Testis (tissue), 3 donors: ENCODE measurements around the gene RNASEH2B. TPM values are rescaled to one million over a fixed set of nuclear protein-coding genes. Genes with fewer than 3 reads are reported as not detected.

ENCODE experiments used
- DNase-seq: peaks from one replicate; pipeline ENCODE4 v3.0.0-alpha.2; 2019
- H3K27ac ChIP-seq, 2 donors: fragments of 200-600 bp; sonication (generic); one replicate each; pipeline ENCODE4 v1.5.1; 2019
- H3K27me3 ChIP-seq: fragments of 200-600 bp; sonication (generic); one replicate; pipeline ENCODE4 v1.5.1; 2019
- H3K36me3 ChIP-seq: fragments of 200-600 bp; sonication (generic); one replicate; pipeline ENCODE4 v1.5.1; 2017; ENCODE audit warnings: low read depth; ENCODE audit errors: missing control alignments
- H3K4me1 ChIP-seq: fragments of 200-600 bp; sonication (generic); one replicate; pipeline ENCODE4 v1.5.1; 2019
- H3K4me3 ChIP-seq, 2 donors: fragments of 200-600 bp; sonication (generic); one replicate each; pipeline ENCODE4 v1.5.1; 2017 to 2019
- H3K9me3 ChIP-seq: fragments of 200-600 bp; sonication (generic); one replicate; pipeline ENCODE4 v1.5.1; 2017
- CTCF ChIP-seq, 3 experiments: fragments of 450-650 bp in 2 of 3; fragments of 200-600 bp in 1 of 3; sonication (generic) in 1 of 3; IDR thresholded peaks; one replicate each; pipeline ENCODE4 v1.5.1; 2016 to 2019; ENCODE audit warnings: antibody characterized with exemption in 3 of 3, mild to moderate bottlenecking in 2 of 3, moderate library complexity in 1 of 3
- POLR2A ChIP-seq: fragments of 450-650 bp; IDR thresholded peaks from one replicate; pipeline ENCODE4 v1.6.1; 2017; ENCODE audit warnings: antibody characterized with exemption, mild to moderate bottlenecking, moderate library complexity
- WGBS, 2 donors: methylation state at CpG; one replicate each; pipeline ENCODE4 v1.1.5; 2018; 5-methylcytosine and 5-hydroxymethylcytosine counted together
- intact Hi-C: fragments of 100-400 bp; cut with DNase I; formaldehyde crosslinking; loops from one replicate; pipeline ENCODE4 v1.15.1; 2023; ENCODE audit warnings: low total_unique reads
- polyA plus RNA-seq: library from polyadenylated mRNA; stranded (reverse); fragments of 350-450 nt; fragmentation: Illumina TruSeq; extraction: RNeasy Lipid Tissue Mini Kit (QIAGEN cat#74804); gene quantifications from one replicate; pipeline ENCODE4 v1.2.3, GENCODE V29; 2014; ENCODE audit warnings: low read depth, low replicate concordance; ENCODE audit not compliant: insufficient read depth
- total RNA-seq, 2 donors: library from RNA; depleted of rRNA; stranded (reverse); fragments of >200 nt; gene quantifications; one replicate each; pipeline ENCODE4 v1.2.3, GENCODE V29; 2016

The RNASEH2B gene
- total and polyA plus RNA-seq, 3 donors from 2014 or later, result 38.2 to 52.3 (median 43.4) TPM

DNA sequence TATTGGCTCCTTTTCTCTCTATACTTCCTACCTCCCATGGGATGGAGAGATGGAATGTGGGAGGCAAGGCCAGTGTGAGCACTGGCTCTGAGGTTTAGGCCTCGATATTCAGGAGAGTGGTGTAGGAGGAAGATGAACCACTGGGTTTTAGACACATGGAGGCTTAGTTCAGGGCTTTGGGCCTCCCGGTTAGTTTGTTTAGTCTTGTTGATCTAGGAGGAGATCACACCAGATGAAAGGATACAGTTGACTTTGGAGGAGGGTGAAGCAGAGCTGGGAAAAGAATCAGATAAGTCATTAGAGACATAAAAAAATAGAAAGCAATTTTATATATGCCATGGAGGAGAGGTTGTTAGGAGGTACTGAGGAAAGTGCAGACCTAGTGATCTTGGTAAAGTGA, 30.9 kb downstream of the RNASEH2B start:
- Histone ChIP-seq H3K9me3 (no peaks in the 10 kb centered on the region), H3K36me3 (no peaks in the 10 kb centered on the region), H3K4me1 (no peaks in the 10 kb centered on the region), H3K27me3 (no peaks in the 10 kb centered on the region), H3K4me3 (no peak overlapping the region), H3K27ac (no peak overlapping the region)
- TF ChIP-seq POLR2A, result no peak
- no peak for TF ChIP-seq CTCF (IDR thresholded peaks at IDR 0.05)
- intact Hi-C loops, result no loop called here
- no peak for DNase-seq
- 88 to 93% methylated on average over 2 of the region's 2 CpGs for WGBS, 2 donors

- intact Hi-C loops, result no loop called here
- Histone ChIP-seq H3K4me3 (no peak overlapping the region), H3K36me3 (no peaks in the 10 kb centered on the region), H3K9me3 (no peaks in the 10 kb centered on the region), H3K4me1 (no peaks in the 10 kb centered on the region), H3K27ac (no peak overlapping the region), H3K27me3 (no peaks in the 10 kb centered on the region)
- 89 to 94% methylated on average over 2 of the region's 2 CpGs for WGBS, 2 donors
- no peak for TF ChIP-seq CTCF (IDR thresholded peaks at IDR 0.05)
- no peak for TF ChIP-seq POLR2A
- no peak for DNase-seq
These were observed 31.6 kb downstream of the RNASEH2B start for GRCh38 chr13:50941146-50941545.

DNA sequence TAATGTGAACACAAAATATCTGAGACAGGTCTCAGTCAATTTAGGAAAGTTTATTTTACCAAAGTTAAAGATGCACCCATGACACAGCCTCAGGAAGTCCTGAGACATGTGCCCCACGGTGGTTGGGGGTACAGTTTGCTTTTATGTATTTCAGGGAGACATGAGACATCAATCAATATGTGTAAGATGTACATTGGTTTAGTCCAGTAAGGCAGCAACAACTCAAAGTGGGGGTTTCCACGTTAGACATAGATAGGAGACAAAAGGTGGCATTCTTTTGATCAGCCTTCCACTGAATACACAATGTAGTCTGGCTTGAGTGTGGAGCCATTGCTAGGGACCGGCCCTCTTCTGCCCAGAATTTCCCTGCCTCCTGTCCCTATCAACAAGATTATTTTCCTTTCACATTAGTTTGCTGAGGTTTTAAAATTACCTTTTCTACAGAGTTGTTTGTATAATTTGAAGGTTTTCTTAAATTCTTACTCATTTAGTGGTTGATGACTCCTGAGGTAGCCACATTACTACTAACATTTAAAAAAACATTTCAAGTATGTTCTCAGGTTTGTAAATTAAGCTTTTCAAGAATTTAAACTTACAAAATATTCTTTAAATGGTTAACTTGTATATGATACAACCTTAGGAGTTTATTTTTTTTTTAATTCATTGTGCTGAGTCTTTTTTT, 33.2 kb downstream of the RNASEH2B start:
- WGBS, 2 donors, result 70 to 79% methylated on average over 3 of the region's 3 CpGs
- H3K4me3 ChIP-seq, result no peak overlapping the region
- H3K36me3 ChIP-seq, result no peaks in the 10 kb centered on the region
- H3K4me1 ChIP-seq, result no peaks in the 10 kb centered on the region
- no peak for DNase-seq
- H3K27me3 ChIP-seq, result no peaks in the 10 kb centered on the region
- H3K27ac ChIP-seq, result no peak overlapping the region
- no peaks in the 10 kb centered on the region for H3K9me3 ChIP-seq
- no peak for TF ChIP-seq POLR2A
- no peak for TF ChIP-seq CTCF (IDR thresholded peaks at IDR 0.05)
- intact Hi-C loops, result no loop called here

- H3K9me3 ChIP-seq, result no peaks in the 10 kb centered on the region
- H3K4me3 ChIP-seq, result no peak overlapping the region
- H3K4me1 ChIP-seq, result no peaks in the 10 kb centered on the region
- H3K36me3 ChIP-seq, result no peaks in the 10 kb centered on the region
- H3K27me3 ChIP-seq, result no peaks in the 10 kb centered on the region
- DNase-seq, result no peak
- 95 to 100% methylated on average over 1 of the region's 1 CpG for WGBS, 2 donors
- no peak overlapping the region for H3K27ac ChIP-seq
- TF ChIP-seq CTCF (IDR thresholded peaks at IDR 0.05) (no peak), POLR2A (no peak)
- intact Hi-C loops, result no loop called here
These were observed 36.1 kb downstream of the RNASEH2B start for GRCh38 chr13:50945669-50946068.

DNA sequence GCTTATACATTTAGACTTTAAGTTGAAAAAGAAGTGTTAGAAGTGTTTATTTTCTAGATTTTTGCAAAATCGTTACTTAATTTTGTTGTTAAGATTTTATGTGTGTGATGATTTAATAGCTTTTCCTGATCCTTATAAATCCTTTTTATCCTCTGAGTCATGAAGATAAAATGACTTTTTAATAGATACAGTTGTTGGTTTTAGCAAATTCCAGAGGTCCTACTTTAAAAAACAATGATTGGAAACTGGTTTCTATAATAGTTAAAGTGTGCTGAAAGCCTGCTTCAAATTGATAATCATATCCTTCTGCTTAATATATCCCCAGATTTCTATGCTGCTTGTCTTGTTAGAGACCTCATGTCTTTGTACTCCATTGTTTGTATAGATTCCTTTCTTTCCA, 39.0 kb downstream of the RNASEH2B start:
- 79 to 91% methylated on average over 1 of the region's 1 CpG for WGBS, 2 donors
- H3K36me3 ChIP-seq, result no peaks in the 10 kb centered on the region
- no peak for TF ChIP-seq POLR2A
- no peak for TF ChIP-seq CTCF (IDR thresholded peaks at IDR 0.05)
- no peak overlapping the region for H3K4me3 ChIP-seq
- H3K9me3 ChIP-seq, result no peaks in the 10 kb centered on the region
- H3K27ac ChIP-seq, result no peak overlapping the region
- intact Hi-C loops, result no loop called here
- no peak for DNase-seq
- no peaks in the 10 kb centered on the region for H3K27me3 ChIP-seq
- no peaks in the 10 kb centered on the region for H3K4me1 ChIP-seq
